Caco-2 (cell line): ENCODE data around the gene CTDSPL. TPM values are rescaled to one million over a fixed set of nuclear protein-coding genes. Genes with fewer than 3 reads are reported as not detected.
A peak's percentile ranks its signal among the peaks of the same experiment; 100 is the strongest.

Experiments used
- BruUV-seq: library from RNA; stranded (reverse); fragments of 400-500 nt; replicated peaks from 2 replicates; lab custom pipeline; 2021; lab: Mats Ljungman, UMichigan
- CTCF ChIA-PET: fragments of 300-600 bp; sonication (Branson Sonifier 250); formaldehyde crosslinking; loops from one replicate; lab custom pipeline; 2022; ENCODE audit warnings: antibody characterized with exemption; lab: Charles Lee
- POLR2A ChIA-PET: fragments of 300-600 bp; sonication (Branson Sonifier 250); formaldehyde crosslinking; loops from one replicate; lab custom pipeline; 2022; ENCODE audit warnings: antibody characterized with exemption; lab: Charles Lee
- DNase-seq, 2 experiments: peaks; one replicate each; pipeline versions ENCODE4 v3.0.0 to v3.0.0-alpha.2; 2020 to 2022
- H3K27me3 ChIP-seq: replicated peaks from 2 replicates; pipeline ENCODE4 v1.6.0; 2011; ENCODE audit warnings: low read length; ENCODE audit not compliant: control insufficient read depth, insufficient read depth
- H3K36me3 ChIP-seq: 2 replicates; pipeline ENCODE4 v1.5.1; 2011; ENCODE audit warnings: low read length; ENCODE audit not compliant: control insufficient read depth, insufficient read depth
- H3K4me1 ChIP-seq: fragments of 250-450 bp; sonication (Bioruptor Pico); 2 replicates; pipeline ENCODE4 v1.5.1; 2020; ENCODE audit warnings: mild to moderate bottlenecking
- H3K4me3 ChIP-seq: 2 replicates; pipeline ENCODE4 v1.5.1; 2011; ENCODE audit warnings: low read depth, mild to moderate bottlenecking, control low read depth, low read length
- H3K9me3 ChIP-seq: fragments of 250-450 bp; sonication (Bioruptor Pico); 2 replicates; pipeline ENCODE4 v1.5.1; 2020; ENCODE audit warnings: mild to moderate bottlenecking, moderate library complexity
- H3K27ac Mint-ChIP-seq: one replicate; pipeline ENCODE4 v1.8.0; 2022; ENCODE audit warnings: mixed read lengths; ENCODE audit not compliant: unreplicated experiment
- H3K27me3 Mint-ChIP-seq: one replicate; pipeline ENCODE4 v1.8.0; 2022; ENCODE audit warnings: mixed read lengths; ENCODE audit not compliant: insufficient read depth, unreplicated experiment
- H3K36me3 Mint-ChIP-seq: one replicate; pipeline ENCODE4 v1.8.0; 2022; ENCODE audit warnings: mild to moderate bottlenecking, mixed read lengths; ENCODE audit not compliant: insufficient read depth, unreplicated experiment
- H3K4me1 Mint-ChIP-seq: one replicate; pipeline ENCODE4 v1.8.0; 2022; ENCODE audit warnings: low read depth, mixed read lengths; ENCODE audit not compliant: unreplicated experiment
- H3K4me3 Mint-ChIP-seq: one replicate; pipeline ENCODE4 v1.8.0; 2022; ENCODE audit warnings: mild to moderate bottlenecking, moderate library complexity, mixed read lengths; ENCODE audit not compliant: unreplicated experiment
- H3K9me3 Mint-ChIP-seq: one replicate; pipeline ENCODE4 v1.8.0; 2022; ENCODE audit warnings: mixed read lengths; ENCODE audit not compliant: unreplicated experiment
- intact Hi-C: fragments of 100-400 bp; cut with micrococcal nuclease; formaldehyde crosslinking; loops from one replicate; pipeline ENCODE4 v1.10.0; 2022; ENCODE audit not compliant: unreplicated experiment
- total RNA-seq: library from RNA; stranded (reverse); gene quantifications from 2 replicates; pipeline ENCODE4 v1.2.3, GENCODE V29; 2022
- TF ChIP-seq, protein P1 (sequence below), 2 experiments: fragments of 200-600 bp in 1 of 2; IDR thresholded peaks; 1 replicate in 1 of 2; 2 replicates in 1 of 2; pipeline versions ENCODE4 v1.5.1 to v1.8.0; 2011 to 2022; ENCODE audit warnings: antibody characterized with exemption in 1 of 2, control low read depth in 1 of 2, inconsistent platforms in 1 of 2, low read depth in 1 of 2, low read length in 1 of 2, mild to moderate bottlenecking in 1 of 2, moderate library complexity in 1 of 2; ENCODE audit not compliant: insufficient read depth in 1 of 2, severe bottlenecking in 1 of 2, unreplicated experiment in 1 of 2

CTDSPL gene
- total RNA-seq, 1 experiment from 2014 or later = 60.9 TPM

DNA sequence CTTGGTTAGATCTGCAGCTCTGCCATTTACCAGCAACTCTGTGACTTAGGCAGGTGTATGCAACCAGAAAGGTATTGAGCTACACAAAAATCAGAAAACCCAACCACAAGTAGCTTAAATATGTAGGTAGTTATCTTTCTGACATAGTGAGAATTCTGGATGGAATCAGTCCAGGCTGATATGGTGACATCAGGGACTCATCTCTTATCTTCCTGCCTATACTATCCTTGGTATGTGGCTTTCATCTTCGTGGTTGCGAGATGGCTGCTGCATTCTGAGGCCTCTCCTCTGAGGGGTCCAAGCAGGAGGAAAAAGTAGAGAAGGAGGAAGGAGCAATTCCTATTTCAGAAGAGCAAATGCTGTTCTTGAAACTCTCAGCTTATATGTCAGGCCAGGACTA lies 40.0 kb downstream of the CTDSPL start:
- H3K27ac Mint-ChIP-seq = peak overlapping the region; percentile 17
- no peaks in the 10 kb centered on the region for H3K9me3 Mint-ChIP-seq
- Histone ChIP-seq H3K36me3 (no peaks in the 10 kb centered on the region), H3K27me3 (no peaks in the 10 kb centered on the region), H3K4me1 (peaks cover 41% of the 10 kb centered on the region), H3K9me3 (no peaks in the 10 kb centered on the region), H3K4me3 (no peak overlapping the region)
- no peaks in the 10 kb centered on the region for H3K27me3 Mint-ChIP-seq
- CTCF ChIA-PET = no interaction called here
- TF ChIP-seq, protein P1, sequence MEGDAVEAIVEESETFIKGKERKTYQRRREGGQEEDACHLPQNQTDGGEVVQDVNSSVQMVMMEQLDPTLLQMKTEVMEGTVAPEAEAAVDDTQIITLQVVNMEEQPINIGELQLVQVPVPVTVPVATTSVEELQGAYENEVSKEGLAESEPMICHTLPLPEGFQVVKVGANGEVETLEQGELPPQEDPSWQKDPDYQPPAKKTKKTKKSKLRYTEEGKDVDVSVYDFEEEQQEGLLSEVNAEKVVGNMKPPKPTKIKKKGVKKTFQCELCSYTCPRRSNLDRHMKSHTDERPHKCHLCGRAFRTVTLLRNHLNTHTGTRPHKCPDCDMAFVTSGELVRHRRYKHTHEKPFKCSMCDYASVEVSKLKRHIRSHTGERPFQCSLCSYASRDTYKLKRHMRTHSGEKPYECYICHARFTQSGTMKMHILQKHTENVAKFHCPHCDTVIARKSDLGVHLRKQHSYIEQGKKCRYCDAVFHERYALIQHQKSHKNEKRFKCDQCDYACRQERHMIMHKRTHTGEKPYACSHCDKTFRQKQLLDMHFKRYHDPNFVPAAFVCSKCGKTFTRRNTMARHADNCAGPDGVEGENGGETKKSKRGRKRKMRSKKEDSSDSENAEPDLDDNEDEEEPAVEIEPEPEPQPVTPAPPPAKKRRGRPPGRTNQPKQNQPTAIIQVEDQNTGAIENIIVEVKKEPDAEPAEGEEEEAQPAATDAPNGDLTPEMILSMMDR (IDR thresholded peaks at IDR 0.05; ENCODE audit: insufficient read depth in 1 of 2, low read depth in 1 of 2, low read length in 1 of 2, severe bottlenecking in 1 of 2, unreplicated experiment in 1 of 2) = no peak
- no peak overlapping the region for H3K4me3 Mint-ChIP-seq
- POLR2A ChIA-PET = no interaction called here
- DNase-seq = peak in 1 of 2 experiments; percentile 22
- BruUV-seq = no TSS peak
- intact Hi-C loops = loop anchor here (5.0 kb wide), 1 partner anchor 36 kb away; no protein-coding TSS in a partner anchor
- H3K36me3 Mint-ChIP-seq = no peaks in the 10 kb centered on the region
- peaks cover 28% of the 10 kb centered on the region for H3K4me1 Mint-ChIP-seq

DNA sequence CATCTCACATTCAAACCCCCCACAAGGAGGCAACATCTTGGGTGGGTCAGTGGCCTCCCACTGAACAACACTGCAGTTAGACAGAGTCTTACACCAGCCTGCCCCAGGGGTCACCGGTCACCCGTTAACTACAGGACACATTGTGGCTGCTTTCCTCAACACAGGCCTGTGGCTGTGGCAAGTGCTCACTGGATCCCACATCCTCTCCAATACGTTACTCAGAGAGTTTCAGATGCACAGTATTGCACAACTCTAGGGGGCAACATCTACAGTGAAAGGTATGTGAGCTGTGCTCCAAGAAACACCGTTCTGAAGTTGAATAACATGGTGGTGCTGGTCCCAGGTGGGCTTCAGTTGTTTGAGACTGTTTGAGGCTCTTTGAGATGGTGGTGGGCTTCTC lies 41.0 kb downstream of the CTDSPL start:
- Mint-ChIP-seq H3K36me3 (no peaks in the 10 kb centered on the region), H3K4me1 (peaks cover 29% of the 10 kb centered on the region), H3K27ac (peak overlapping the region; percentile 81), H3K27me3 (no peaks in the 10 kb centered on the region), H3K9me3 (no peaks in the 10 kb centered on the region), H3K4me3 (peak overlapping the region; percentile 16)
- intact Hi-C loops = loop anchor here (5.0 kb wide), 1 partner anchor 35 kb away; no protein-coding TSS in a partner anchor
- ChIA-PET CTCF (no interaction called here), POLR2A (no interaction called here)
- H3K9me3 ChIP-seq = no peaks in the 10 kb centered on the region
- H3K27me3 ChIP-seq = no peaks in the 10 kb centered on the region
- no peak for DNase-seq
- peaks cover 45% of the 10 kb centered on the region for H3K4me1 ChIP-seq
- no TSS peak for BruUV-seq
- H3K4me3 ChIP-seq = no peak overlapping the region
- TF ChIP-seq, protein P1 (IDR thresholded peaks at IDR 0.05; ENCODE audit: insufficient read depth in 1 of 2, low read depth in 1 of 2, low read length in 1 of 2, severe bottlenecking in 1 of 2, unreplicated experiment in 1 of 2) = no peak
- no peaks in the 10 kb centered on the region for H3K36me3 ChIP-seq

DNA sequence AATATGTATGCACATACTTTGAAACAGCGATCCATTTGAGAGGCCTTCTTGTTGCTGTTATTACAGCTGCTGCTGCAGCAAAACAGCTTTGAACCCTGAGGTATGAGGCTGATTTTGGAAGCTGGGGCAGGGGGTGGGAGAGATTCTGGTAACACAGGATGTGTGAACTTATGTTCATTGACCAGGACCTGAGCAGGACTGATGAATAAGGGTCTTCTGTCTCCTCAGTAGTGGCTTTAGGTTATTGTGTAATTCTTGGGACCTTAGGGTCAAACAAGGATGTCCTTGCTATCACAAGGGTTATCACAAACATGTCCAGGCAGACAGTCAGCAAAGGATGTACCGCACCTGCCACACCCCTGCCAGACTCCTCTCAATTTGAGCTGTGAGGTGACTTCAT lies 41.6 kb downstream of the CTDSPL start:
- Histone ChIP-seq H3K4me3 (no peak overlapping the region), H3K27me3 (no peaks in the 10 kb centered on the region), H3K36me3 (no peaks in the 10 kb centered on the region), H3K9me3 (no peaks in the 10 kb centered on the region), H3K4me1 (peaks cover 45% of the 10 kb centered on the region)
- Mint-ChIP-seq H3K27ac (no peak overlapping the region), H3K36me3 (no peaks in the 10 kb centered on the region), H3K4me3 (no peak overlapping the region), H3K4me1 (peaks cover 29% of the 10 kb centered on the region), H3K9me3 (no peaks in the 10 kb centered on the region), H3K27me3 (no peaks in the 10 kb centered on the region)
- intact Hi-C loops = loop anchor here (5.0 kb wide), 1 partner anchor 34 kb away; no protein-coding TSS in a partner anchor
- CTCF ChIA-PET = interaction anchor here (0.6 kb wide), 1 partner anchor 600 kb away, joined by 3 read pairs; no protein-coding TSS in a partner anchor
- DNase-seq = no peak
- no TSS peak for BruUV-seq
- POLR2A ChIA-PET = no interaction called here
- TF ChIP-seq, protein P1 (IDR thresholded peaks at IDR 0.05; ENCODE audit: insufficient read depth in 1 of 2, low read depth in 1 of 2, low read length in 1 of 2, severe bottlenecking in 1 of 2, unreplicated experiment in 1 of 2) = no peak
